Ovary (tissue), 9 donors: ENCODE data around the gene ASAP2. TPM values are rescaled to one million over a fixed set of nuclear protein-coding genes. Genes with fewer than 3 reads are reported as not detected.
A peak's percentile ranks its signal among the peaks of the same experiment; 100 is the strongest.

Experiments
- DNase-seq, 5 donors: peaks; one replicate each; pipeline ENCODE4 v3.0.0-alpha.2; 2019 to 2020
- H3K27ac ChIP-seq, 2 donors: fragments of 200-600 bp; one replicate each; pipeline versions ENCODE4 v1.5.1 to v1.8.0; 2019 to 2022
- H3K27me3 ChIP-seq: fragments of 200-600 bp; one replicate; pipeline ENCODE4 v1.8.0; 2022
- H3K36me3 ChIP-seq: fragments of 200-600 bp; sonication (generic); one replicate; pipeline ENCODE4 v1.5.1; 2019
- H3K4me1 ChIP-seq: one replicate; pipeline ENCODE4 v1.8.1; 2013; ENCODE audit warnings: mild to moderate bottlenecking, moderate library complexity; ENCODE audit not compliant: insufficient read depth
- H3K4me3 ChIP-seq: fragments of 200-600 bp; sonication (generic); one replicate; pipeline ENCODE4 v1.5.1; 2017
- H3K9me3 ChIP-seq, 2 donors: fragments of 200-600 bp in 1 of 2; sonication (generic) in 1 of 2; one replicate each; pipeline versions ENCODE4 v1.5.1 to v1.8.1; 2013 to 2019; ENCODE audit warnings: mild to moderate bottlenecking in 1 of 2, moderate library complexity in 1 of 2
- CTCF ChIP-seq, 3 donors: fragments of 450-650 bp in 2 of 3; fragments of 200-600 bp in 1 of 3; IDR thresholded peaks; one replicate each; pipeline versions ENCODE4 v1.5.1 to v1.8.0; 2016 to 2022; ENCODE audit warnings: antibody characterized with exemption in 3 of 3, mild to moderate bottlenecking in 1 of 3
- EP300 ChIP-seq: sonication (generic); formaldehyde crosslinking; IDR thresholded peaks from one replicate; pipeline ENCODE4 v1.6.1; 2017; ENCODE audit warnings: antibody characterized with exemption
- POLR2A ChIP-seq: fragments of 450-650 bp; IDR thresholded peaks from one replicate; pipeline ENCODE4 v1.6.1; 2017; ENCODE audit warnings: antibody characterized with exemption, mild to moderate bottlenecking, moderate library complexity
- WGBS, 3 donors: extraction: QIAGEN DNeasy Blood & Tissue Kit in 1 of 3; methylation state at CpG; one replicate each; pipeline versions ENCODE4 v1.1.5 to v1.1.7; 2013 to 2017; 5-methylcytosine and 5-hydroxymethylcytosine counted together
- intact Hi-C, 4 donors: fragments of 100-400 bp; cut with DNase I; formaldehyde crosslinking; loops; one replicate each; pipeline versions ENCODE4 v1.11.0 to v1.15.1; 2022 to 2023
- polyA plus RNA-seq, 2 donors: library from polyadenylated mRNA; stranded (reverse); fragments of 200-250 nt in 1 of 2; fragments of 350-450 nt in 1 of 2; fragmentation: Illumina TruSeq in 1 of 2; extraction: RNeasy Lipid Tissue Mini Kit (QIAGEN cat#74804) in 1 of 2; gene quantifications; one replicate each; pipeline ENCODE4 v1.2.3, GENCODE V29; 2013 to 2014
- total RNA-seq, 7 donors: library from RNA; depleted of rRNA in 2 of 7; stranded (reverse); fragments of >200 nt in 2 of 7; fragmentation: NEBNext Ultra II Directional in 3 of 7; extraction: Animal tissue kit (Norgen Biotek cat#: 25700) in 3 of 7; gene quantifications; one replicate each; pipeline versions ENCODE4 v1.1.0 to v1.2.4, GENCODE V29; 2016 to 2023
- donor health status: DM: no; HTN: no; CAD: no; lungs with moderate emphysema.
- donor health status: DM: no; HTN: no; CAD: no.
- donor health status: Bipolar disorder and iron deficiency.
- donor health status: DM: yes; HTN: yes; CAD: no.
- donor health status: DM: no; HTN: no; CAD: no.
- donor health status: DM: yes; HTN: yes; CAD: no.

Gene ASAP2
- total and polyA plus RNA-seq, 9 donors: 10.3 to 22.7 (median 15.5) TPM

- Histone ChIP-seq H3K27ac (no peak overlapping the region), H3K4me1 (peaks cover 1% of the 10 kb centered on the region), H3K27me3 (no peaks in the 10 kb centered on the region), H3K36me3 (no peaks in the 10 kb centered on the region), H3K9me3 (no peaks in the 10 kb centered on the region), H3K4me3 (no peak overlapping the region)
- TF ChIP-seq POLR2A: no peak
- TF ChIP-seq CTCF (IDR thresholded peaks at IDR 0.05): no peak
- TF ChIP-seq EP300: no peak
- intact Hi-C loops: no loop called here
- no peak for DNase-seq
- WGBS, 3 donors: 91 to 98% (median 95%) methylated on average over 11 of the region's 11 CpGs
Measured at GRCh38 chr2:9303528-9304225, 97.1 kb downstream of the ASAP2 start.

- H3K27ac ChIP-seq: peak overlapping the region in 1 of 2 donors; percentile 29
- H3K9me3 ChIP-seq: no peaks in the 10 kb centered on the region
- no peak for DNase-seq
- WGBS, 3 donors: 77 to 88% (median 84%) methylated on average over 7 to 8 of the region's 8 CpGs
- intact Hi-C loops: no loop called here
- no peaks in the 10 kb centered on the region for H3K27me3 ChIP-seq
- H3K36me3 ChIP-seq: no peaks in the 10 kb centered on the region
- H3K4me3 ChIP-seq: no peak overlapping the region
- H3K4me1 ChIP-seq: peaks cover 9% of the 10 kb centered on the region
- TF ChIP-seq CTCF (IDR thresholded peaks at IDR 0.05): no peak
- TF ChIP-seq POLR2A: no peak
- no peak for TF ChIP-seq EP300
Measured at GRCh38 chr2:9306911-9307310, 100.3 kb downstream of the ASAP2 start.

- Histone ChIP-seq H3K27ac (peak overlapping the region in 1 of 2 donors; percentile 29), H3K27me3 (no peaks in the 10 kb centered on the region), H3K4me1 (peaks cover 9% of the 10 kb centered on the region), H3K36me3 (no peaks in the 10 kb centered on the region), H3K9me3 (no peaks in the 10 kb centered on the region), H3K4me3 (no peak overlapping the region)
- TF ChIP-seq CTCF (IDR thresholded peaks at IDR 0.05) (no peak), POLR2A (no peak), EP300 (no peak)
- 54 to 70% (median 67%) methylated on average over 7 of the region's 7 CpGs for WGBS, 3 donors
- DNase-seq: no peak
- intact Hi-C loops: no loop called here
Measured at GRCh38 chr2:9307535-9307934, 100.9 kb downstream of the ASAP2 start.

- intact Hi-C loops: no loop called here
- DNase-seq: no peak
- H3K9me3 ChIP-seq: no peaks in the 10 kb centered on the region
- peaks cover 9% of the 10 kb centered on the region for H3K4me1 ChIP-seq
- H3K27ac ChIP-seq: no peak overlapping the region
- H3K27me3 ChIP-seq: no peaks in the 10 kb centered on the region
- 82 to 90% (median 84%) methylated on average over 14 of the region's 14 CpGs for WGBS, 3 donors
- no peak for TF ChIP-seq POLR2A
- TF ChIP-seq CTCF (IDR thresholded peaks at IDR 0.05): no peak
- no peak for TF ChIP-seq EP300
- no peaks in the 10 kb centered on the region for H3K36me3 ChIP-seq
- no peak overlapping the region for H3K4me3 ChIP-seq
Measured at GRCh38 chr2:9308186-9308955, 101.8 kb downstream of the ASAP2 start.
